HepG2 (cell line): ENCODE measurements around the gene OPRD1. TPM values are rescaled to one million over a fixed set of nuclear protein-coding genes. Genes with fewer than 3 reads are reported as not detected.
A peak's percentile ranks its signal among the peaks of the same experiment; 100 is the strongest.

ENCODE experiments used
- ATAC-seq: fragments of 200-7000 bp; cut with Tn5 transposase; 3 replicates; pipeline ENCODE4 v1.9.1; 2020; ENCODE audit warnings: mild to moderate bottlenecking, moderate library complexity
- BruUV-seq: library from RNA; stranded (reverse); fragments of 400-500 nt; replicated peaks from 2 replicates; lab custom pipeline; 2021; lab: Mats Ljungman, UMichigan
- CTCF ChIA-PET: fragments of 300-600 bp; formaldehyde crosslinking; extraction: SDS; loops from one replicate; lab custom pipeline; 2021; ENCODE audit warnings: low total read pairs, inconsistent platforms, low intra/inter-chr PET ratio; lab: Yijun Ruan, JAX
- POLR2A ChIA-PET: fragments of 350-600 bp; sonication (Branson Sonifier 250); formaldehyde crosslinking; loops from one replicate; lab custom pipeline; 2020; ENCODE audit warnings: antibody characterized with exemption, inconsistent platforms; lab: Yijun Ruan, JAX
- DNase-seq: peaks from one replicate; pipeline ENCODE4 v3.0.0-alpha.2; 2015; ENCODE audit warnings: low spot score
- FAIRE-seq: peaks from 3 replicates; lab custom pipeline; 2011; peaks lifted over from hg19 to GRCh38; lab: Jason Lieb, UNC
- H2AFZ ChIP-seq: one replicate; pipeline ENCODE4 v1.6.1; 2011; ENCODE audit warnings: low read length, inconsistent platforms
- H3K27ac ChIP-seq: fragments of 300-600 bp; 3 replicates; pipeline ENCODE4 v1.8.0; 2011; ENCODE audit warnings: mixed run types, mild to moderate bottlenecking, mixed read lengths, low read length, inconsistent platforms; ENCODE audit not compliant: insufficient read depth; ENCODE audit errors: extremely low read length
- H3K27me3 ChIP-seq, 2 experiments: fragments of 200-600 bp in 1 of 2; 2 replicates in 1 of 2; 3 replicates in 1 of 2; pipeline versions ENCODE4 v1.6.0 to v1.8.0; 2011; ENCODE audit warnings: low read length in 2 of 2, mild to moderate bottlenecking in 2 of 2, moderate library complexity in 2 of 2, inconsistent platforms in 1 of 2; ENCODE audit not compliant: insufficient read depth in 2 of 2, control insufficient read depth in 1 of 2
- H3K36me3 ChIP-seq, 2 experiments: fragments of 200-600 bp in 1 of 2; replicated peaks in 1 of 2; 2 replicates in 1 of 2; 3 replicates in 1 of 2; pipeline versions ENCODE4 v1.5.1 to v1.8.0; 2011; ENCODE audit warnings: low read length in 2 of 2, inconsistent platforms in 1 of 2; ENCODE audit not compliant: insufficient read depth in 2 of 2, control insufficient read depth in 1 of 2
- H3K4me1 ChIP-seq: 2 replicates; pipeline ENCODE4 v1.5.1; 2012; ENCODE audit warnings: low read length, inconsistent platforms; ENCODE audit not compliant: insufficient read depth
- H3K4me2 ChIP-seq: 2 replicates; pipeline ENCODE4 v1.6.0; 2011; ENCODE audit warnings: low read depth, low read length, inconsistent platforms
- H3K4me3 ChIP-seq, 3 experiments: fragments of 200-600 bp in 1 of 3; sonication (generic), shearing (Covaris generic) in 1 of 3; replicated peaks in 1 of 3; 2 replicates each; pipeline ENCODE4 v1.5.1; 2011 to 2016; ENCODE audit warnings: low read length in 3 of 3, inconsistent platforms in 2 of 3, low read depth in 2 of 3, mild to moderate bottlenecking in 2 of 3, control low read depth in 1 of 3, mixed read lengths in 1 of 3; ENCODE audit not compliant: insufficient read depth in 1 of 3
- H3K79me2 ChIP-seq: one replicate; pipeline ENCODE4 v1.6.1; 2011; ENCODE audit warnings: low read length, inconsistent platforms; ENCODE audit not compliant: insufficient read depth
- H3K9ac ChIP-seq: 2 replicates; pipeline ENCODE4 v1.6.0; 2011; ENCODE audit warnings: mild to moderate bottlenecking, low read depth, low read length, inconsistent platforms; ENCODE audit not compliant: insufficient read depth
- H3K9me3 ChIP-seq: 2 replicates; pipeline ENCODE4 v1.5.1; 2012; ENCODE audit warnings: mild to moderate bottlenecking, low read length
- H4K20me1 ChIP-seq: 2 replicates; pipeline ENCODE4 v1.6.0; 2011; ENCODE audit warnings: inconsistent platforms, mild to moderate bottlenecking, low read length, moderate library complexity; ENCODE audit not compliant: insufficient read depth
- HDAC1 ChIP-seq: sonication (generic); formaldehyde crosslinking; IDR thresholded peaks from 2 replicates; pipeline ENCODE4 v1.5.1; 2020; ENCODE audit warnings: mild to moderate bottlenecking, missing genetic modification reagents
- POLR2A ChIP-seq, 2 experiments: IDR thresholded peaks; 2 replicates each; pipeline ENCODE4 v1.6.1; 2011; ENCODE audit warnings: low read depth in 2 of 2, low read length in 2 of 2, mild to moderate bottlenecking in 1 of 2, moderate library complexity in 1 of 2; ENCODE audit not compliant: insufficient read depth in 1 of 2
- RBM22 ChIP-seq: fragments of 200-400 bp; formaldehyde crosslinking; optimal IDR thresholded peaks from 2 replicates; pipeline ENCODE3; 2017; ENCODE audit warnings: mild to moderate bottlenecking, low read length, moderate library complexity
- SAP130 ChIP-seq: IDR thresholded peaks from 2 replicates; pipeline ENCODE4 v1.6.1; 2016; ENCODE audit warnings: low read depth
- ZBTB7A ChIP-seq: sonication (generic); formaldehyde crosslinking; IDR thresholded peaks from 2 replicates; pipeline ENCODE4 v1.8.0; 2022; ENCODE audit warnings: mild to moderate bottlenecking, missing genetic modification reagents
- ZMAT3 ChIP-seq: sonication (generic); formaldehyde crosslinking; conservative IDR thresholded peaks from 2 replicates; pipeline ENCODE4 v1.7.0; 2021; ENCODE audit warnings: missing genetic modification reagents
- ZNF33B ChIP-seq: sonication (generic); formaldehyde crosslinking; IDR thresholded peaks from 2 replicates; pipeline ENCODE4 v1.5.1; 2020; ENCODE audit warnings: mild to moderate bottlenecking, missing genetic modification reagents
- ZNF460 ChIP-seq: sonication (generic); formaldehyde crosslinking; IDR thresholded peaks from 2 replicates; pipeline ENCODE4 v1.5.1; 2020; ENCODE audit warnings: missing genetic modification reagents, mild to moderate bottlenecking, borderline replicate concordance
- ZNF572 ChIP-seq: sonication (generic); formaldehyde crosslinking; IDR thresholded peaks from 2 replicates; pipeline ENCODE4 v1.5.1; 2020; ENCODE audit warnings: mild to moderate bottlenecking, missing genetic modification reagents
- ZNF761 ChIP-seq: sonication (generic); formaldehyde crosslinking; conservative IDR thresholded peaks from 2 replicates; pipeline ENCODE4 v1.4.0; 2020; ENCODE audit warnings: mild to moderate bottlenecking, missing genetic modification reagents
- WGBS: methylation state at CpG from one replicate; pipeline ENCODE4 v1.1.6; 2017; ENCODE audit warnings: low lambda C conversion rate; 5-methylcytosine and 5-hydroxymethylcytosine counted together
- in situ Hi-C: cut with HindIII; loops from 2 replicates; pipeline ENCODE4 v1.10.0; 2017; ENCODE audit warnings: low pct_unique_long_range_greater_than_20kb; ENCODE audit not compliant: extremely low pct_ligation_motif_present
- intact Hi-C: fragments of 100-400 bp; cut with micrococcal nuclease; formaldehyde crosslinking; loops from one replicate; pipeline ENCODE4 v1.10.0; 2022; ENCODE audit not compliant: unreplicated experiment
- polyA plus RNA-seq, 8 experiments: library from polyadenylated mRNA; depleted of rRNA in 3 of 8; stranded (reverse) in 7 of 8; unstranded in 1 of 8; fragments of >200 nt; fragmentation: Illumina TruSeq in 4 of 8; extraction: Trizol in 4 of 8; gene quantifications; 2 replicates each; pipeline versions ENCODE4 v1.2.1 to v1.2.3, GENCODE V29; 2011 to 2016; ENCODE audit warnings: low read depth in 4 of 8, missing spikeins in 1 of 8, mixed read lengths in 1 of 8; ENCODE audit not compliant: insufficient read depth in 1 of 8
- total RNA-seq, 5 experiments: library from RNA; depleted of rRNA; stranded (reverse); fragments of >200 nt; fragmentation: Illumina TruSeq; extraction: Trizol; gene quantifications; 2 replicates each; pipeline ENCODE4 v1.2.3, GENCODE V29; 2016; ENCODE audit warnings: low read depth in 1 of 5
- TF ChIP-seq, protein P1 (sequence below): sonication (generic); formaldehyde crosslinking; IDR thresholded peaks from 2 replicates; pipeline ENCODE4 v1.4.0; 2020; ENCODE audit warnings: missing genetic modification reagents
- TF ChIP-seq, protein P2 (sequence below): IDR thresholded peaks from 2 replicates; pipeline ENCODE4 v1.6.1; 2016; ENCODE audit warnings: mild to moderate bottlenecking
- TF ChIP-seq, protein P3 (sequence below): sonication (generic); formaldehyde crosslinking; IDR thresholded peaks from 2 replicates; pipeline ENCODE4 v1.5.0; 2020; ENCODE audit warnings: mild to moderate bottlenecking, low read depth, missing genetic modification reagents, borderline replicate concordance
- TF ChIP-seq, protein P4 (sequence below): sonication (generic); formaldehyde crosslinking; IDR thresholded peaks from 2 replicates; pipeline ENCODE4 v1.5.1; 2020; ENCODE audit warnings: missing genetic modification reagents, mild to moderate bottlenecking, borderline replicate concordance
- TF ChIP-seq, protein P5 (sequence below): sonication (generic); formaldehyde crosslinking; IDR thresholded peaks from 2 replicates; pipeline ENCODE4 v1.5.1; 2020; ENCODE audit warnings: mild to moderate bottlenecking, moderate library complexity, missing genetic modification reagents

The OPRD1 gene
- total and polyA plus RNA-seq, 2 of the 13 experiments (the other 11 are each of a cell fraction or from before 2014, with no cell fraction given): 0.02 to 0.03 TPM

DNA sequence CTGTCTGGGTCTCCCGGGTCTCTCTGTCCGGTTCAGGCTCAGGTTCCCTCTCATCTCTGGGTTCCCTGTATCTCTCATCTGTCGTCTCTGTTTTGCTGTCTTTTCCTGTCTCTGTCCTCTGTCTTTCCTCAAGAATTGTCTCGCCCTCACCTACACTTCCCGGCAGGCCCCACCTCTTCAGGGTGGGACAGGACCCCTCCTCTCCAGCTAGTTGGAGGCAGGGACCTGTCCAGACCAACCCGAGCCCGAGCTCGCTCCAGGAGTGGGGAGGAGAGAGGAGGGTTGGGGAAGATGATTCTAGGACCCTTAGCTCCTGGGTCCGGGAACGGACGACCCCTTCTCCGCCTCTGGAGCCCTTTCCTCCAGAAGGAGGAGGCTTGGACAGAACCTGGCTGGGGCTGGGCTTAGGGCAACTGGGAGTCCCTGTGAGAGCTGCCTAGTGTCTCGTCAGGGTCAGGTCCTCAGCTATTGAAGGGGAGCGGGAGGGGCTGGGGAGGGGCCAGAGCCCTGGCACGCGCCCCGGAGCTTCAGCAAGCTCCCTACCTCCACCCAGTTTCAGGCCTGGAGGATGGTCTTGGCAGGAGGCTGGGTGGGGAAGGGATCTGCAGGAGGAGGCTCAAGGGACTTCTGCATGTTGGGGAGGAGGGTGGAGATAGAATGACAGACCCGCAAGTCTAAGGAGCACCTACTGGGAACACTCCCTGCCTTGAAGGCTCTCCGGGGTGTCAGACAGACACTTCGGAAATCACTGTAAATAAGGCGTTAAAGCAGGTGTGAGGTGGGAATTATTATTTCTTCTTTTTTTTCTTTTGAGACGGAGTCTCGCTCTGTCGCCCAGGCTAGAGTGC is 76.1 kb downstream of the OPRD1 start:
- Histone ChIP-seq H3K9ac (peak overlapping the region; percentile 87), H3K4me3 (peak overlapping the region; percentile 97 to 100 (median 98)), H3K9me3 (no peaks in the 10 kb centered on the region), H3K79me2 (peaks cover 13% of the 10 kb centered on the region), H3K36me3 (0 out of 5 replicates have a peak, but pooled peaks cover 0 to 3% of the 10 kb centered on the region in 2 experiments), H2AFZ (no peak overlapping the region), H3K27ac (peak overlapping the region; percentile 66), H3K27me3 (no peaks in the 10 kb centered on the region; a peak in 1 of 5 replicates), H3K4me2 (peak overlapping the region; percentile 83), H3K4me1 (peaks cover 42% of the 10 kb centered on the region), H4K20me1 (no peaks in the 10 kb centered on the region; the same call in 1 of the 2 replicates)
- WGBS: 33% methylated on average over 23 of the region's 24 CpGs
- CTCF ChIA-PET: no interaction called here
- intact Hi-C loops: loop anchor here (5.0 to 10.0 kb wide), 2 partner anchors 237 to 294 kb away; partner anchors contain the start of genes SRSF4 and TMEM200B
- peak; percentile 47 for ATAC-seq
- DNase-seq: no peak
- POLR2A ChIA-PET: interaction anchor here (1.0 to 1.5 kb wide), 4 partner anchors 9 to 151 kb away, joined by 4 to 13 read pairs (median 6); partner anchors contain the start of genes EPB41 and YTHDF2
- in situ Hi-C loops: loop anchor here (10.0 kb wide), 2 partner anchors 97 to 237 kb away; partner anchors contain the start of gene TMEM200B
- BruUV-seq: no TSS peak
- no peak for FAIRE-seq
- TF ChIP-seq, protein P1, sequence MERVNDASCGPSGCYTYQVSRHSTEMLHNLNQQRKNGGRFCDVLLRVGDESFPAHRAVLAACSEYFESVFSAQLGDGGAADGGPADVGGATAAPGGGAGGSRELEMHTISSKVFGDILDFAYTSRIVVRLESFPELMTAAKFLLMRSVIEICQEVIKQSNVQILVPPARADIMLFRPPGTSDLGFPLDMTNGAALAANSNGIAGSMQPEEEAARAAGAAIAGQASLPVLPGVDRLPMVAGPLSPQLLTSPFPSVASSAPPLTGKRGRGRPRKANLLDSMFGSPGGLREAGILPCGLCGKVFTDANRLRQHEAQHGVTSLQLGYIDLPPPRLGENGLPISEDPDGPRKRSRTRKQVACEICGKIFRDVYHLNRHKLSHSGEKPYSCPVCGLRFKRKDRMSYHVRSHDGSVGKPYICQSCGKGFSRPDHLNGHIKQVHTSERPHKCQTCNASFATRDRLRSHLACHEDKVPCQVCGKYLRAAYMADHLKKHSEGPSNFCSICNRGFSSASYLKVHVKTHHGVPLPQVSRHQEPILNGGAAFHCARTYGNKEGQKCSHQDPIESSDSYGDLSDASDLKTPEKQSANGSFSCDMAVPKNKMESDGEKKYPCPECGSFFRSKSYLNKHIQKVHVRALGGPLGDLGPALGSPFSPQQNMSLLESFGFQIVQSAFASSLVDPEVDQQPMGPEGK (CRISPR knock-in tag): peak; percentile 55; the same call in 1 of the 2 replicates
- TF ChIP-seq, protein P2, sequence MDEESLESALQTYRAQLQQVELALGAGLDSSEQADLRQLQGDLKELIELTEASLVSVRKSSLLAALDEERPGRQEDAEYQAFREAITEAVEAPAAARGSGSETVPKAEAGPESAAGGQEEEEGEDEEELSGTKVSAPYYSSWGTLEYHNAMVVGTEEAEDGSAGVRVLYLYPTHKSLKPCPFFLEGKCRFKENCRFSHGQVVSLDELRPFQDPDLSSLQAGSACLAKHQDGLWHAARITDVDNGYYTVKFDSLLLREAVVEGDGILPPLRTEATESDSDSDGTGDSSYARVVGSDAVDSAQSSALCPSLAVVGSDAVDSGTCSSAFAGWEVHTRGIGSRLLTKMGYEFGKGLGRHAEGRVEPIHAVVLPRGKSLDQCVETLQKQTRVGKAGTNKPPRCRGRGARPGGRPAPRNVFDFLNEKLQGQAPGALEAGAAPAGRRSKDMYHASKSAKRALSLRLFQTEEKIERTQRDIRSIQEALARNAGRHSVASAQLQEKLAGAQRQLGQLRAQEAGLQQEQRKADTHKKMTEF (CRISPR knock-in tag): no peak
- TF ChIP-seq POLR2A (IDR thresholded peaks at IDR 0.05; ENCODE audit: insufficient read depth in 1 of 2, low read depth in 2 of 2, low read length in 2 of 2): 0 out of 4 replicates have a peak, but pooled peaks of 1 of the 2 experiments have one; percentile 21
- TF ChIP-seq, protein P3, sequence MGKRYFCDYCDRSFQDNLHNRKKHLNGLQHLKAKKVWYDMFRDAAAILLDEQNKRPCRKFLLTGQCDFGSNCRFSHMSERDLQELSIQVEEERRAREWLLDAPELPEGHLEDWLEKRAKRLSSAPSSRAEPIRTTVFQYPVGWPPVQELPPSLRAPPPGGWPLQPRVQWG (CRISPR knock-in tag): no peak
- TF ChIP-seq ZBTB7A: 0 out of 2 replicates have a peak, but pooled peaks have one; percentile 68
- TF ChIP-seq HDAC1: peak; percentile 54; the same call in 1 of the 2 replicates
- TF ChIP-seq, protein P4, sequence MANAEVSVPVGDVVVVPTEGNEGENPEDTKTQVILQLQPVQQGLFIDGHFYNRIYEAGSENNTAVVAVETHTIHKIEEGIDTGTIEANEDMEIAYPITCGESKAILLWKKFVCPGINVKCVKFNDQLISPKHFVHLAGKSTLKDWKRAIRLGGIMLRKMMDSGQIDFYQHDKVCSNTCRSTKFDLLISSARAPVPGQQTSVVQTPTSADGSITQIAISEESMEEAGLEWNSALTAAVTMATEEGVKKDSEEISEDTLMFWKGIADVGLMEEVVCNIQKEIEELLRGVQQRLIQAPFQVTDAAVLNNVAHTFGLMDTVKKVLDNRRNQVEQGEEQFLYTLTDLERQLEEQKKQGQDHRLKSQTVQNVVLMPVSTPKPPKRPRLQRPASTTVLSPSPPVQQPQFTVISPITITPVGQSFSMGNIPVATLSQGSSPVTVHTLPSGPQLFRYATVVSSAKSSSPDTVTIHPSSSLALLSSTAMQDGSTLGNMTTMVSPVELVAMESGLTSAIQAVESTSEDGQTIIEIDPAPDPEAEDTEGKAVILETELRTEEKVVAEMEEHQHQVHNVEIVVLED (CRISPR knock-in tag): no peak
- 0 out of 2 replicates have a peak, but pooled peaks have one; percentile 16 for TF ChIP-seq ZNF460 (CRISPR knock-in tag)
- TF ChIP-seq SAP130 (CRISPR knock-in tag): peak; percentile 44
- TF ChIP-seq ZNF572: 0 out of 2 replicates have a peak, but pooled peaks have one; percentile 57
- TF ChIP-seq, protein P5, sequence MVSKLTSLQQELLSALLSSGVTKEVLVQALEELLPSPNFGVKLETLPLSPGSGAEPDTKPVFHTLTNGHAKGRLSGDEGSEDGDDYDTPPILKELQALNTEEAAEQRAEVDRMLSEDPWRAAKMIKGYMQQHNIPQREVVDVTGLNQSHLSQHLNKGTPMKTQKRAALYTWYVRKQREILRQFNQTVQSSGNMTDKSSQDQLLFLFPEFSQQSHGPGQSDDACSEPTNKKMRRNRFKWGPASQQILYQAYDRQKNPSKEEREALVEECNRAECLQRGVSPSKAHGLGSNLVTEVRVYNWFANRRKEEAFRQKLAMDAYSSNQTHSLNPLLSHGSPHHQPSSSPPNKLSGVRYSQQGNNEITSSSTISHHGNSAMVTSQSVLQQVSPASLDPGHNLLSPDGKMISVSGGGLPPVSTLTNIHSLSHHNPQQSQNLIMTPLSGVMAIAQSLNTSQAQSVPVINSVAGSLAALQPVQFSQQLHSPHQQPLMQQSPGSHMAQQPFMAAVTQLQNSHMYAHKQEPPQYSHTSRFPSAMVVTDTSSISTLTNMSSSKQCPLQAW: peak; percentile 46
- TF ChIP-seq ZNF33B: 0 out of 2 replicates have a peak, but pooled peaks have one; percentile 28
- no peak for TF ChIP-seq RBM22
- TF ChIP-seq ZNF761 (CRISPR knock-in tag): no peak
- TF ChIP-seq ZMAT3: 0 out of 2 replicates have a peak, but pooled peaks have one; percentile 31
